Measurements from ENCODE around the gene SLC25A38. TPM values are rescaled to one million over a fixed set of nuclear protein-coding genes. Genes with fewer than 3 reads are reported as not detected.

The SLC25A38 gene
- total RNA-seq, 4 donors from 2014 or later, result 10.5 to 61.7 (median 40.4) TPM

- intact Hi-C loops (cut with DNase I; ENCODE audit: low total_unique reads), result loop anchor here (2.0 kb wide), 1 partner anchor 24 kb away; the partner anchor contains the start of gene SLC25A38
Observed at GRCh38 chr3:39406368-39407258, 23.4 kb downstream of the SLC25A38 start, which contains the start of gene RPSA. Gene RPSA (plus strand): TSS chr3:39406720. CDS start chr3:39407654, 934 bp downstream.

GRCh38 chr3:39407259-39407629 is 24.1 kb downstream of the SLC25A38 start:
- WGBS, 2 donors (ENCODE audit: low coverage in 1 of 2), result 2 to 3% methylated on average over 9 of the region's 9 CpGs
- TF ChIP-seq POLR2A (IDR thresholded peaks at IDR 0.05) (no peak), CTCF (IDR thresholded peaks at IDR 0.05) (no peak), POLR2AphosphoS5 (IDR thresholded peaks at IDR 0.05) (no peak), EP300 (IDR thresholded peaks at IDR 0.05; ENCODE audit: low read depth) (no peak)
- peaks cover 6 to 41% (median 21%) of the 10 kb centered on the region in 4 donors for H3K4me1 ChIP-seq
- no peaks in the 10 kb centered on the region for H3K9me3 ChIP-seq
- no peaks in the 10 kb centered on the region for H3K27me3 ChIP-seq
- H3K36me3 ChIP-seq, result peaks cover 0 to 31% (median 15%) of the 10 kb centered on the region in 4 donors
- H3K27ac ChIP-seq, result peak overlapping the region; percentile 82 to 92 (median 89)
- in situ Hi-C loops (cut with MboI; ENCODE audit: low pct_ligation_motif_present in 1 of 4, low pct_unique_long_range_greater_than_20kb in 1 of 4, low sequenced_read_pairs in 3 of 4), result loop anchor here in 1 of 4 donors (25.0 kb wide), 1 partner anchor 905 kb away; the partner anchor contains the start of gene EIF1B
- intact Hi-C loops (cut with DNase I; ENCODE audit: low total_unique reads), result loop anchor here (2.0 kb wide), 1 partner anchor 24 kb away; the partner anchor contains the start of gene SLC25A38
- H3K4me3 ChIP-seq, result peak overlapping the region; percentile 59 to 78 (median 74)
- no peak for DNase-seq

More at GRCh38 chr3:39406368-39407258, 23.4 kb downstream of the SLC25A38 start, which contains the start of gene RPSA:
- peaks cover 0 to 26% (median 12%) of the 10 kb centered on the region in 4 donors for H3K36me3 ChIP-seq
- peak within 1 kb of the TSS; percentile 82 to 92 (median 89) for H3K27ac ChIP-seq
- 0% methylated on average over 14 to 63 of the region's 63 CpGs for WGBS, 2 donors (ENCODE audit: low coverage in 1 of 2)
- peaks cover 6 to 41% (median 21%) of the 10 kb centered on the region in 4 donors for H3K4me1 ChIP-seq
- H3K27me3 ChIP-seq, result no peaks in the 10 kb centered on the region
- DNase-seq, result peak; percentile 97
- H3K9me3 ChIP-seq, result no peaks in the 10 kb centered on the region
- in situ Hi-C loops (cut with MboI; ENCODE audit: low pct_ligation_motif_present in 1 of 4, low pct_unique_long_range_greater_than_20kb in 1 of 4, low sequenced_read_pairs in 3 of 4), result loop anchor here in 1 of 4 donors (25.0 kb wide), 1 partner anchor 906 kb away; the partner anchor contains the start of gene EIF1B
- H3K4me3 ChIP-seq, result peak within 1 kb of the TSS; percentile 59 to 78 (median 74)
- TF ChIP-seq EP300 (IDR thresholded peaks at IDR 0.05; ENCODE audit: low read depth) (no peak), POLR2AphosphoS5 (IDR thresholded peaks at IDR 0.05) (peak; percentile 99), CTCF (IDR thresholded peaks at IDR 0.05) (peak; percentile 14 to 49 (median 20)), POLR2A (IDR thresholded peaks at IDR 0.05) (peak; percentile 98)

- intact Hi-C loops (cut with DNase I; ENCODE audit: low total_unique reads), result loop anchor here (2.0 kb wide), 1 partner anchor 25 kb away; the partner anchor contains the start of gene SLC25A38
- in situ Hi-C loops (cut with MboI; ENCODE audit: low pct_ligation_motif_present in 1 of 4, low pct_unique_long_range_greater_than_20kb in 1 of 4, low sequenced_read_pairs in 3 of 4), result loop anchor here in 1 of 4 donors (25.0 kb wide), 1 partner anchor 904 kb away; the partner anchor contains the start of gene EIF1B
- Histone ChIP-seq H3K4me1 (peaks cover 6 to 41% (median 21%) of the 10 kb centered on the region in 4 donors), H3K27ac (peak overlapping the region in 3 of 4 donors; percentile 82 to 90 (median 88)), H3K27me3 (no peaks in the 10 kb centered on the region), H3K9me3 (no peaks in the 10 kb centered on the region), H3K36me3 (peaks cover 0 to 38% (median 19%) of the 10 kb centered on the region in 4 donors), H3K4me3 (peak overlapping the region in 3 of 4 donors; percentile 59 to 78 (median 70))
- TF ChIP-seq POLR2A (IDR thresholded peaks at IDR 0.05) (no peak), POLR2AphosphoS5 (IDR thresholded peaks at IDR 0.05) (no peak), EP300 (IDR thresholded peaks at IDR 0.05; ENCODE audit: low read depth) (no peak), CTCF (IDR thresholded peaks at IDR 0.05) (no peak)
- 51 to 57% methylated on average over 5 to 6 of the region's 6 CpGs for WGBS, 2 donors (ENCODE audit: low coverage in 1 of 2)
- no peak for DNase-seq
Observed at GRCh38 chr3:39407773-39408492, 24.8 kb downstream of the SLC25A38 start.

Data from transverse colon (tissue), 4 donors.